C4-2B (cell line): ENCODE data around the gene PRRT3.

Source experiments
- CTCF ChIP-seq: fragments of 450-650 bp; conservative IDR thresholded peaks from 2 replicates; pipeline ENCODE4 v1.5.1; 2017; ENCODE audit warnings: mild to moderate bottlenecking
- ZFX ChIP-seq: fragments of 450-650 bp; IDR thresholded peaks from 2 replicates; pipeline ENCODE4 v1.6.1; 2017

DNA sequence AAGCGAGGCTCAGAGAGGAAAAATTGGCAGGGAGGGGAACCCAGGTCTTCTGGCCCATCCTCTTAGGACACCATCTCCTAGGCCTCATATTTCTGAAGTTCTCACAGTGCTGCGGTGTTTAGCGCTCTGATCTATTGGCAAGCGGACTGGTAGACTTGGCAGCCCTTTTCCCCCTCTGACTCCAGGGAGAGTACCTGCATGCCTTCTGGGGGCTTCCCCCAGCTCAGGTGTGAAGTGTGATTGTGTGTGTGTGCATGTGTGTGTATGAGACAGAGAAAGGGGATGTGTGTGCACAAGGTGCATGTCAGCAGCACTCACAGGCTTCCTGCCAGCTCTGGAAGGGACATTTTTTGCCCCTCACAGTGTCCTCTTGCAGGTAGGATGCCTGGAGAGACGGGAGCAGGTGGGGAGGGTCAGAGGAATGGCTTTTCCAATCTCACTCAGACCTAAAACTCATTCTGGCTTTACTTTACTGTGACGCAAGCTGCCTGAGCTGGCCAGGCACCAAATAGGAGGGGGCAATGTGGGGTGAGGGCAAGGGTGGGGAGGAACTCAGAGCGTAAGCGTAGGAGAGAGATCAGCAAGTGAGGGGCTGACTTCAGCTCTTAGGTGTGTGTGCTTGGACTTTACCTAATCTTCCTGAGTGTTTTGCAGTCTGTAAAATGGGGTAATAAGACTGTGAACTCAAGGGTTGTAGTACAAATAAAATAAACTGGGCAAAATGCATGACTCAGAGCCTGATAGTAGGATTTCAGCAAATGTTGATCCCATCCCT lies 53.6 kb downstream of the PRRT3 start:
- TF ChIP-seq CTCF = no peak
- no peak for TF ChIP-seq ZFX
